Caco-2 (cell line): Measurements from ENCODE around the gene TMEM82. TPM values are rescaled to one million over a fixed set of nuclear protein-coding genes. Genes with fewer than 3 reads are reported as not detected.

Experiments used
- BruUV-seq: library from RNA; stranded (reverse); fragments of 400-500 nt; replicated peaks from 2 replicates; lab custom pipeline; 2021; lab: Mats Ljungman, UMichigan
- CTCF ChIA-PET: fragments of 300-600 bp; sonication (Branson Sonifier 250); formaldehyde crosslinking; loops from one replicate; lab custom pipeline; 2022; ENCODE audit warnings: antibody characterized with exemption; lab: Charles Lee
- POLR2A ChIA-PET: fragments of 300-600 bp; sonication (Branson Sonifier 250); formaldehyde crosslinking; loops from one replicate; lab custom pipeline; 2022; ENCODE audit warnings: antibody characterized with exemption; lab: Charles Lee
- DNase-seq, 2 experiments: peaks; one replicate each; pipeline versions ENCODE4 v3.0.0 to v3.0.0-alpha.2; 2020 to 2022
- H3K27me3 ChIP-seq: replicated peaks from 2 replicates; pipeline ENCODE4 v1.6.0; 2011; ENCODE audit warnings: low read length; ENCODE audit not compliant: control insufficient read depth, insufficient read depth
- H3K36me3 ChIP-seq: 2 replicates; pipeline ENCODE4 v1.5.1; 2011; ENCODE audit warnings: low read length; ENCODE audit not compliant: control insufficient read depth, insufficient read depth
- H3K4me1 ChIP-seq: fragments of 250-450 bp; sonication (Bioruptor Pico); 2 replicates; pipeline ENCODE4 v1.5.1; 2020; ENCODE audit warnings: mild to moderate bottlenecking
- H3K4me3 ChIP-seq: 2 replicates; pipeline ENCODE4 v1.5.1; 2011; ENCODE audit warnings: low read depth, mild to moderate bottlenecking, control low read depth, low read length
- H3K9me3 ChIP-seq: fragments of 250-450 bp; sonication (Bioruptor Pico); 2 replicates; pipeline ENCODE4 v1.5.1; 2020; ENCODE audit warnings: mild to moderate bottlenecking, moderate library complexity
- H3K27ac Mint-ChIP-seq: one replicate; pipeline ENCODE4 v1.8.0; 2022; ENCODE audit warnings: mixed read lengths; ENCODE audit not compliant: unreplicated experiment
- H3K27me3 Mint-ChIP-seq: one replicate; pipeline ENCODE4 v1.8.0; 2022; ENCODE audit warnings: mixed read lengths; ENCODE audit not compliant: insufficient read depth, unreplicated experiment
- H3K36me3 Mint-ChIP-seq: one replicate; pipeline ENCODE4 v1.8.0; 2022; ENCODE audit warnings: mild to moderate bottlenecking, mixed read lengths; ENCODE audit not compliant: insufficient read depth, unreplicated experiment
- H3K4me1 Mint-ChIP-seq: one replicate; pipeline ENCODE4 v1.8.0; 2022; ENCODE audit warnings: low read depth, mixed read lengths; ENCODE audit not compliant: unreplicated experiment
- H3K4me3 Mint-ChIP-seq: one replicate; pipeline ENCODE4 v1.8.0; 2022; ENCODE audit warnings: mild to moderate bottlenecking, moderate library complexity, mixed read lengths; ENCODE audit not compliant: unreplicated experiment
- H3K9me3 Mint-ChIP-seq: one replicate; pipeline ENCODE4 v1.8.0; 2022; ENCODE audit warnings: mixed read lengths; ENCODE audit not compliant: unreplicated experiment
- CTCF ChIP-seq, 2 experiments: fragments of 200-600 bp in 1 of 2; IDR thresholded peaks; 1 replicate in 1 of 2; 2 replicates in 1 of 2; pipeline versions ENCODE4 v1.5.1 to v1.8.0; 2011 to 2022; ENCODE audit warnings: antibody characterized with exemption in 1 of 2, control low read depth in 1 of 2, inconsistent platforms in 1 of 2, low read depth in 1 of 2, low read length in 1 of 2, mild to moderate bottlenecking in 1 of 2, moderate library complexity in 1 of 2; ENCODE audit not compliant: insufficient read depth in 1 of 2, severe bottlenecking in 1 of 2, unreplicated experiment in 1 of 2
- intact Hi-C: fragments of 100-400 bp; cut with micrococcal nuclease; formaldehyde crosslinking; loops from one replicate; pipeline ENCODE4 v1.10.0; 2022; ENCODE audit not compliant: unreplicated experiment
- total RNA-seq: library from RNA; stranded (reverse); gene quantifications from 2 replicates; pipeline ENCODE4 v1.2.3, GENCODE V29; 2022

Gene TMEM82
- total RNA-seq, 1 experiment from 2014 or later = 3.5 TPM

GRCh38 chr1:15740924-15741850, 1.1 kb upstream of the TMEM82 start:
- H3K9me3 Mint-ChIP-seq = no peaks in the 10 kb centered on the region
- ChIA-PET CTCF (interaction anchor here (0.7 to 1.5 kb wide), 8 partner anchors 51 to 418 kb away, joined by 3 to 9 read pairs (median 6); no protein-coding TSS in a partner anchor), POLR2A (no interaction called here)
- H3K4me1 Mint-ChIP-seq = peaks cover 7% of the 10 kb centered on the region
- TF ChIP-seq CTCF (IDR thresholded peaks at IDR 0.05; ENCODE audit: insufficient read depth in 1 of 2, low read depth in 1 of 2, low read length in 1 of 2, severe bottlenecking in 1 of 2, unreplicated experiment in 1 of 2) = peak; percentile 82 to 92
- H3K4me3 Mint-ChIP-seq = peak overlapping the region; percentile 66
- no peaks in the 10 kb centered on the region for H3K27me3 Mint-ChIP-seq
- peaks cover 17% of the 10 kb centered on the region for H3K4me1 ChIP-seq
- no TSS peak for BruUV-seq
- peaks cover 7% of the 10 kb centered on the region for H3K36me3 Mint-ChIP-seq
- no peaks in the 10 kb centered on the region for H3K36me3 ChIP-seq
- H3K27ac Mint-ChIP-seq = peak overlapping the region; percentile 82
- no peaks in the 10 kb centered on the region for H3K27me3 ChIP-seq
- intact Hi-C loops = loop anchor here (1.0 to 10.0 kb wide), 3 partner anchors 56 to 215 kb away; partner anchors contain the start of genes DNAJC16 and PLEKHM2
- peak overlapping the region; percentile 0; the same call in 1 of the 2 replicates for H3K4me3 ChIP-seq
- H3K9me3 ChIP-seq = no peaks in the 10 kb centered on the region
- peak; percentile 89 for DNase-seq

GRCh38 chr1:15744122-15744679, 1.9 kb downstream of the TMEM82 start:
- H3K4me1 ChIP-seq = peaks cover 20% of the 10 kb centered on the region
- no peak for TF ChIP-seq CTCF (IDR thresholded peaks at IDR 0.05; ENCODE audit: insufficient read depth in 1 of 2, low read depth in 1 of 2, low read length in 1 of 2, severe bottlenecking in 1 of 2, unreplicated experiment in 1 of 2)
- no peak overlapping the region for H3K4me3 ChIP-seq
- Mint-ChIP-seq H3K4me1 (peaks cover 7% of the 10 kb centered on the region), H3K27me3 (no peaks in the 10 kb centered on the region), H3K9me3 (no peaks in the 10 kb centered on the region), H3K27ac (no peak overlapping the region), H3K4me3 (no peak overlapping the region), H3K36me3 (peaks cover 7% of the 10 kb centered on the region)
- H3K27me3 ChIP-seq = no peaks in the 10 kb centered on the region
- ChIA-PET POLR2A (no interaction called here), CTCF (no interaction called here)
- no peak for DNase-seq
- BruUV-seq = no TSS peak
- no peaks in the 10 kb centered on the region for H3K36me3 ChIP-seq
- intact Hi-C loops = loop anchor here (10.0 kb wide), 1 partner anchor 59 kb away; the partner anchor contains the start of gene PLEKHM2
- H3K9me3 ChIP-seq = no peaks in the 10 kb centered on the region

- no peaks in the 10 kb centered on the region for H3K9me3 ChIP-seq
- no peaks in the 10 kb centered on the region for H3K27me3 Mint-ChIP-seq
- H3K9me3 Mint-ChIP-seq = no peaks in the 10 kb centered on the region
- TF ChIP-seq CTCF (IDR thresholded peaks at IDR 0.05; ENCODE audit: insufficient read depth in 1 of 2, low read depth in 1 of 2, low read length in 1 of 2, severe bottlenecking in 1 of 2, unreplicated experiment in 1 of 2) = no peak
- intact Hi-C loops = loop anchor here (10.0 kb wide), 1 partner anchor 63 kb away; the partner anchor contains the start of gene PLEKHM2
- DNase-seq = no peak
- H3K4me3 ChIP-seq = no peak overlapping the region
- H3K27ac Mint-ChIP-seq = no peak overlapping the region
- H3K4me3 Mint-ChIP-seq = no peak overlapping the region
- no TSS peak for BruUV-seq
- no peaks in the 10 kb centered on the region for H3K27me3 ChIP-seq
- POLR2A ChIA-PET = no interaction called here
- CTCF ChIA-PET = no interaction called here
- H3K36me3 Mint-ChIP-seq = no peaks in the 10 kb centered on the region
- no peaks in the 10 kb centered on the region for H3K36me3 ChIP-seq
- peaks cover 16% of the 10 kb centered on the region for H3K4me1 ChIP-seq
- H3K4me1 Mint-ChIP-seq = no peaks in the 10 kb centered on the region
Measured at GRCh38 chr1:15747378-15747777, 5.1 kb downstream of the TMEM82 start.
